ENCODE measurements around the gene GPR162. TPM values are rescaled to one million over a fixed set of nuclear protein-coding genes. Genes with fewer than 3 reads are reported as not detected.

GPR162 gene
- total RNA-seq, 1 donor: 1.4 TPM

GRCh38 chr12:6829536-6830220 is 8.1 kb downstream of the GPR162 start:
- H3K36me3 ChIP-seq (ENCODE audit: insufficient read depth, low read length): peaks cover 36% of the 10 kb centered on the region
- DNase-seq (ENCODE audit: insufficient read length, low spot score, missing footprints): peak; percentile 97
- H3K4me1 ChIP-seq (ENCODE audit: insufficient read depth, low read length): peaks cover 21% of the 10 kb centered on the region
- peak overlapping the region; percentile 91 for H3K4me2 ChIP-seq (ENCODE audit: insufficient read depth, low read length)
- TF ChIP-seq CTCF (IDR thresholded peaks at IDR 0.05; ENCODE audit: extremely low read depth, low read depth, low read length): no peak
- H3K27ac ChIP-seq (ENCODE audit: low read depth, low read length): peak overlapping the region; percentile 91
- peaks cover 45% of the 10 kb centered on the region for H3K79me2 ChIP-seq (ENCODE audit: insufficient read depth, low read length)
- peak overlapping the region; percentile 99 for H3K4me3 ChIP-seq (ENCODE audit: insufficient read depth, low read length)
- no peaks in the 10 kb centered on the region for H3K9me3 ChIP-seq (ENCODE audit: low read depth, low read length)
- peaks cover 10% of the 10 kb centered on the region for H4K20me1 ChIP-seq (ENCODE audit: insufficient read depth, low read length)
- no peaks in the 10 kb centered on the region for H3K27me3 ChIP-seq (ENCODE audit: insufficient read depth, low read length)
- H2AFZ ChIP-seq (ENCODE audit: low read length): peak overlapping the region; percentile 86

GRCh38 chr12:6830286-6830890 is 8.8 kb downstream of the GPR162 start:
- no peak overlapping the region for H3K27ac ChIP-seq (ENCODE audit: low read depth, low read length)
- peaks cover 43% of the 10 kb centered on the region for H3K36me3 ChIP-seq (ENCODE audit: insufficient read depth, low read length)
- peaks cover 17% of the 10 kb centered on the region for H3K4me1 ChIP-seq (ENCODE audit: insufficient read depth, low read length)
- DNase-seq (ENCODE audit: insufficient read length, low spot score, missing footprints): peak; percentile 88
- no peak for TF ChIP-seq CTCF (IDR thresholded peaks at IDR 0.05; ENCODE audit: extremely low read depth, low read depth, low read length)
- H3K4me2 ChIP-seq (ENCODE audit: insufficient read depth, low read length): peak overlapping the region; percentile 91
- peaks cover 10% of the 10 kb centered on the region for H4K20me1 ChIP-seq (ENCODE audit: insufficient read depth, low read length)
- no peaks in the 10 kb centered on the region for H3K9me3 ChIP-seq (ENCODE audit: low read depth, low read length)
- peaks cover 45% of the 10 kb centered on the region for H3K79me2 ChIP-seq (ENCODE audit: insufficient read depth, low read length)
- no peaks in the 10 kb centered on the region for H3K27me3 ChIP-seq (ENCODE audit: insufficient read depth, low read length)
- no peak overlapping the region for H3K4me3 ChIP-seq (ENCODE audit: insufficient read depth, low read length)
- no peak overlapping the region for H2AFZ ChIP-seq (ENCODE audit: low read length)

GRCh38 chr12:6830999-6831398 is 9.4 kb downstream of the GPR162 start:
- Histone ChIP-seq H2AFZ (ENCODE audit: low read length) (no peak overlapping the region), H3K36me3 (ENCODE audit: insufficient read depth, low read length) (peaks cover 48% of the 10 kb centered on the region), H3K27me3 (ENCODE audit: insufficient read depth, low read length) (no peaks in the 10 kb centered on the region), H3K27ac (ENCODE audit: low read depth, low read length) (no peak overlapping the region), H3K4me1 (ENCODE audit: insufficient read depth, low read length) (peaks cover 16% of the 10 kb centered on the region), H3K79me2 (ENCODE audit: insufficient read depth, low read length) (peaks cover 45% of the 10 kb centered on the region), H3K4me3 (ENCODE audit: insufficient read depth, low read length) (no peak overlapping the region), H4K20me1 (ENCODE audit: insufficient read depth, low read length) (peaks cover 10% of the 10 kb centered on the region), H3K9me3 (ENCODE audit: low read depth, low read length) (no peaks in the 10 kb centered on the region), H3K4me2 (ENCODE audit: insufficient read depth, low read length) (no peak overlapping the region)
- peak; percentile 91 for DNase-seq (ENCODE audit: insufficient read length, low spot score, missing footprints)
- TF ChIP-seq CTCF (IDR thresholded peaks at IDR 0.05; ENCODE audit: extremely low read depth, low read depth, low read length): no peak

GRCh38 chr12:6831450-6831995 is 9.9 kb downstream of the GPR162 start:
- H3K27ac ChIP-seq (ENCODE audit: low read depth, low read length): no peak overlapping the region
- H3K79me2 ChIP-seq (ENCODE audit: insufficient read depth, low read length): peaks cover 45% of the 10 kb centered on the region

More at GRCh38 chr12:6831450-6831995, 9.9 kb downstream of the GPR162 start:
- H3K4me3 ChIP-seq (ENCODE audit: insufficient read depth, low read length): no peak overlapping the region
- peaks cover 16% of the 10 kb centered on the region for H3K4me1 ChIP-seq (ENCODE audit: insufficient read depth, low read length)
- H3K36me3 ChIP-seq (ENCODE audit: insufficient read depth, low read length): peaks cover 54% of the 10 kb centered on the region
- no peaks in the 10 kb centered on the region for H3K27me3 ChIP-seq (ENCODE audit: insufficient read depth, low read length)
- TF ChIP-seq CTCF (IDR thresholded peaks at IDR 0.05; ENCODE audit: extremely low read depth, low read depth, low read length): no peak
- H2AFZ ChIP-seq (ENCODE audit: low read length): no peak overlapping the region
- no peak overlapping the region for H3K4me2 ChIP-seq (ENCODE audit: insufficient read depth, low read length)
- no peaks in the 10 kb centered on the region for H3K9me3 ChIP-seq (ENCODE audit: low read depth, low read length)
- peaks cover 10% of the 10 kb centered on the region for H4K20me1 ChIP-seq (ENCODE audit: insufficient read depth, low read length)
- DNase-seq (ENCODE audit: insufficient read length, low spot score, missing footprints): peak; percentile 80
